ENCODE measurements around the gene PARM1. TPM values are rescaled to one million over a fixed set of nuclear protein-coding genes. Genes with fewer than 3 reads are reported as not detected.

The PARM1 gene
- total and polyA plus RNA-seq, 2 experiments from 2014 or later, result 4.9 to 10.4 TPM

GRCh38 chr4:75025431-75025830, 92.5 kb downstream of the PARM1 start (continued):
- TF ChIP-seq ZNF462 (CRISPR knock-in tag; IDR thresholded peaks at IDR 0.05), result no peak
- TF ChIP-seq ZNF114 (CRISPR knock-in tag; IDR thresholded peaks at IDR 0.05), result no peak

GRCh38 chr4:75028196-75028854, 95.4 kb downstream of the PARM1 start:
- Histone ChIP-seq H3K36me3 (ENCODE audit: insufficient read depth) (no peaks in the 10 kb centered on the region), H3K4me3 (no peak overlapping the region), H3K4me1 (ENCODE audit: insufficient read depth) (no peaks in the 10 kb centered on the region), H3K79me2 (replicated peaks; ENCODE audit: insufficient read depth) (no peaks in the 10 kb centered on the region), H3K4me2 (no peak overlapping the region), H3K27me3 (ENCODE audit: insufficient read depth) (no peaks in the 10 kb centered on the region), H3F3A (replicated peaks; ENCODE audit: low read depth) (no peaks in the 10 kb centered on the region), H2AFZ (no peak overlapping the region), H3K27ac (ENCODE audit: low read depth) (no peak overlapping the region), H3K9me2 (ENCODE audit: insufficient read depth) (no peaks in the 10 kb centered on the region), H4K20me1 (replicated peaks; ENCODE audit: insufficient read depth) (no peaks in the 10 kb centered on the region)
- Mint-ChIP-seq H3K4me1 (peaks cover 4% of the 10 kb centered on the region), H3K9me3 (no peaks in the 10 kb centered on the region), H3K27me3 (ENCODE audit: insufficient read depth, low read depth, poor library complexity) (no peaks in the 10 kb centered on the region), H3K36me3 (ENCODE audit: low read depth) (no peaks in the 10 kb centered on the region), H3K27ac (no peak overlapping the region), H3K4me3 (no peak overlapping the region)
- DNase-seq (ENCODE audit: low spot score) (no peak), ATAC-seq (no peak)
- no peak for TF ChIP-seq EZH2phosphoT487 (IDR thresholded peaks at IDR 0.05; ENCODE audit: unreplicated experiment)
- no peak for TF ChIP-seq ZNF462 (CRISPR knock-in tag; IDR thresholded peaks at IDR 0.05)
- TF ChIP-seq, protein P1, sequence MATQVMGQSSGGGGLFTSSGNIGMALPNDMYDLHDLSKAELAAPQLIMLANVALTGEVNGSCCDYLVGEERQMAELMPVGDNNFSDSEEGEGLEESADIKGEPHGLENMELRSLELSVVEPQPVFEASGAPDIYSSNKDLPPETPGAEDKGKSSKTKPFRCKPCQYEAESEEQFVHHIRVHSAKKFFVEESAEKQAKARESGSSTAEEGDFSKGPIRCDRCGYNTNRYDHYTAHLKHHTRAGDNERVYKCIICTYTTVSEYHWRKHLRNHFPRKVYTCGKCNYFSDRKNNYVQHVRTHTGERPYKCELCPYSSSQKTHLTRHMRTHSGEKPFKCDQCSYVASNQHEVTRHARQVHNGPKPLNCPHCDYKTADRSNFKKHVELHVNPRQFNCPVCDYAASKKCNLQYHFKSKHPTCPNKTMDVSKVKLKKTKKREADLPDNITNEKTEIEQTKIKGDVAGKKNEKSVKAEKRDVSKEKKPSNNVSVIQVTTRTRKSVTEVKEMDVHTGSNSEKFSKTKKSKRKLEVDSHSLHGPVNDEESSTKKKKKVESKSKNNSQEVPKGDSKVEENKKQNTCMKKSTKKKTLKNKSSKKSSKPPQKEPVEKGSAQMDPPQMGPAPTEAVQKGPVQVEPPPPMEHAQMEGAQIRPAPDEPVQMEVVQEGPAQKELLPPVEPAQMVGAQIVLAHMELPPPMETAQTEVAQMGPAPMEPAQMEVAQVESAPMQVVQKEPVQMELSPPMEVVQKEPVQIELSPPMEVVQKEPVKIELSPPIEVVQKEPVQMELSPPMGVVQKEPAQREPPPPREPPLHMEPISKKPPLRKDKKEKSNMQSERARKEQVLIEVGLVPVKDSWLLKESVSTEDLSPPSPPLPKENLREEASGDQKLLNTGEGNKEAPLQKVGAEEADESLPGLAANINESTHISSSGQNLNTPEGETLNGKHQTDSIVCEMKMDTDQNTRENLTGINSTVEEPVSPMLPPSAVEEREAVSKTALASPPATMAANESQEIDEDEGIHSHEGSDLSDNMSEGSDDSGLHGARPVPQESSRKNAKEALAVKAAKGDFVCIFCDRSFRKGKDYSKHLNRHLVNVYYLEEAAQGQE (IDR thresholded peaks at IDR 0.05; ENCODE audit: unreplicated experiment), result no peak
- TF ChIP-seq EZH2 (IDR thresholded peaks at IDR 0.05; ENCODE audit: low read depth, unreplicated experiment), result no peak
